Neural progenitor cell (in vitro differentiated cells): ENCODE data around the gene NDUFS6.

Source experiments
- CTCF ChIP-seq: fragments of 200-600 bp; sonication (generic); IDR thresholded peaks from 2 replicates; pipeline ENCODE4 v1.5.1; 2017; ENCODE audit warnings: antibody characterized with exemption, mild to moderate bottlenecking
- EZH2 ChIP-seq: fragments of 200-600 bp; sonication (generic); IDR thresholded peaks from 2 replicates; pipeline ENCODE4 v1.6.1; 2017; ENCODE audit warnings: antibody characterized with exemption, mild to moderate bottlenecking, moderate library complexity
- EZH2phosphoT487 ChIP-seq: fragments of 200-600 bp; sonication (generic); IDR thresholded peaks from 2 replicates; pipeline ENCODE4 v1.6.1; 2017; ENCODE audit warnings: antibody characterized with exemption

DNA sequence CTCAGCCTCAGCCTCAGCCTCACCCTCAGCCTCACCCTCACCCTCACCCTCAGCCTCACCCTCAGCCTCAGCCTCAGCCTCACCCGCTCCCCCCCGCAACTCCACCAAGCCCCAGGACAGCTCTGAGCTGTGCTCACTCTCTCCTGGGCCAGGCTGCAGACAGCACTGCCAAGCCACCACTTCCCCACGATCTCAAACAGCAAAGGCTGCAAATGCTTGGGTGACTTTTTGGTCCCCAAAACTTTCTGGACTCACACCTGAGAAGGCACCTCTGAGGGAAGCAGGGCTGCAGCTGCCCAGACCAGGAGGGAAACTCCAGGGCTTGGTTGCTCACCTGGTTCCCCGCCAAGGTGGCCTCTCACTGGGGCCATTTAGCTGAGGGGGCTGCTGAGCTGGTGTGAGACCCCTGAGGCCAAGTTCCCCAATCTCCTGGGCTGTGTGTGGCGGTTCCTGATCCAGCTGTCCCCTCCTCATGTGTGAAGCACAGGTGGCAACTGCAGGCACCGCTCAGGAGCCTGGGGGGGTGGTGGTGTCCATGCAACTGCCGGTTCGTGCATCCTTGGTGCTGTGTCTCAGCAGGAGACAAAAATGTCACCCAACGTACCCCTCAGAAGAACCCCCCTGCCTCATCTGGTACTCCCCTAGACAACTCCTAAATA lies 19.4 kb upstream of the NDUFS6 start:
- TF ChIP-seq EZH2 (no peak), EZH2phosphoT487 (no peak), CTCF (no peak)
